Vagina (tissue), 2 donors: ENCODE results near the gene ZSCAN18. TPM values are rescaled to one million over a fixed set of nuclear protein-coding genes. Genes with fewer than 3 reads are reported as not detected.

Experiments
- DNase-seq, 2 donors: peaks; one replicate each; pipeline ENCODE4 v3.0.0-alpha.2; 2017; ENCODE audit errors: extremely low spot score in 2 of 2
- H3K27ac ChIP-seq: fragments of 200-600 bp; sonication (generic); one replicate; pipeline ENCODE4 v1.5.1; 2019
- H3K27me3 ChIP-seq: fragments of 200-600 bp; sonication (generic); one replicate; pipeline ENCODE4 v1.5.1; 2019
- H3K36me3 ChIP-seq, 2 donors: fragments of 200-600 bp; sonication (generic); one replicate each; pipeline ENCODE4 v1.5.1; 2017 to 2019
- H3K4me1 ChIP-seq: fragments of 200-600 bp; sonication (generic); one replicate; pipeline ENCODE4 v1.5.1; 2019
- H3K4me3 ChIP-seq, 2 donors: fragments of 200-600 bp; sonication (generic); 1 replicate in 1 of 2; 2 replicates in 1 of 2; pipeline ENCODE4 v1.5.1; 2016 to 2019
- H3K9me3 ChIP-seq: fragments of 200-600 bp; sonication (generic); one replicate; pipeline ENCODE4 v1.5.1; 2019
- POLR2A ChIP-seq, 2 donors: fragments of 450-650 bp; IDR thresholded peaks; one replicate each; pipeline ENCODE4 v1.6.1; 2017; ENCODE audit warnings: antibody characterized with exemption in 2 of 2, mild to moderate bottlenecking in 2 of 2, moderate library complexity in 2 of 2
- POLR2AphosphoS5 ChIP-seq, 2 donors: sonication (generic); formaldehyde crosslinking; IDR thresholded peaks; one replicate each; pipeline ENCODE4 v1.9.0; 2017; ENCODE audit warnings: antibody characterized with exemption in 2 of 2, mild to moderate bottlenecking in 2 of 2, low read depth in 1 of 2; ENCODE audit not compliant: insufficient read depth in 1 of 2
- intact Hi-C: fragments of 100-400 bp; cut with DNase I; formaldehyde crosslinking; loops from one replicate; pipeline ENCODE4 v1.15.1; 2023
- total RNA-seq: library from RNA; depleted of rRNA; stranded (reverse); fragments of >200 nt; gene quantifications from one replicate; pipeline ENCODE4 v1.2.3, GENCODE V29; 2016
- TF ChIP-seq, protein P1 (sequence below), 3 experiments: fragments of 450-650 bp in 2 of 3; fragments of 200-600 bp in 1 of 3; sonication (generic) in 1 of 3; IDR thresholded peaks; one replicate each; pipeline ENCODE4 v1.5.1; 2017 to 2019; ENCODE audit warnings: antibody characterized with exemption in 3 of 3, mild to moderate bottlenecking in 2 of 3, moderate library complexity in 2 of 3

ZSCAN18 gene
- total RNA-seq, 1 donor from 2014 or later: 61.4 TPM

DNA sequence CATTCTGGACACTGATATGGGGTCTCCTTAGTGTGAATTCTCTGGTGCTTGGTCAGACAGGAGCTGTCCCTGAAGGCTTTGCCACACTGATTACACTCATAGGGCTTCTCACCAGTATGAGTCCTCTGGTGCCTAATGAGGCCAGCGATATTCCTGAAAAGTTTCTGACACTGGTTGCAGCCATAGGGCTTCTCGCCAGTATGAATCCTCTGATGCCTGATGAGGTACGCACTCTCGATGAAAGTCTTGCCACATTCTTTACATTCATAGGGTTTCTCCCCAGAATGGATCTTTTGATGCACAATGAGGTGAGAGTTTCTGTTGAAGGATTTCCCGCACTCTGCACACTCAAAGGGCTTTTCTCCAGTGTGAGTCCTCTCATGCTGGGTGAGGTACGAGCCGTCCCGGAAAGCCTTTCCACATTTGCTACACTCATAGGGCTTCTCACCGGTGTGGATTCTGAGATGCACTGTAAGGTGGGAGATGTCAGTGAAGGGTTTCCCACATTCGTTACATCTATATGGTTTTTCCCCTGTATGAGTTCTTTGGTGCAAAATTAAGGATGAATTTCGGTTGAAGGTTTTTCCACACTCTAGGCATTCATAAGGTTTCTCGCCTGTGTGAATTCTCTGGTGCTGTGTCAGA, 30.1 kb upstream of the ZSCAN18 start:
- peaks cover 5 to 76% of the 10 kb centered on the region in 2 donors for H3K36me3 ChIP-seq
- H3K4me3 ChIP-seq: peak overlapping the region in 1 of 2 donors; percentile 1
- H3K4me1 ChIP-seq: no peaks in the 10 kb centered on the region
- peaks cover 94% of the 10 kb centered on the region for H3K9me3 ChIP-seq
- H3K27me3 ChIP-seq: no peaks in the 10 kb centered on the region
- TF ChIP-seq POLR2A (IDR thresholded peaks at IDR 0.05) (no peak), POLR2AphosphoS5 (IDR thresholded peaks at IDR 0.05; ENCODE audit: insufficient read depth in 1 of 2, low read depth in 1 of 2) (no peak)
- TF ChIP-seq, protein P1, sequence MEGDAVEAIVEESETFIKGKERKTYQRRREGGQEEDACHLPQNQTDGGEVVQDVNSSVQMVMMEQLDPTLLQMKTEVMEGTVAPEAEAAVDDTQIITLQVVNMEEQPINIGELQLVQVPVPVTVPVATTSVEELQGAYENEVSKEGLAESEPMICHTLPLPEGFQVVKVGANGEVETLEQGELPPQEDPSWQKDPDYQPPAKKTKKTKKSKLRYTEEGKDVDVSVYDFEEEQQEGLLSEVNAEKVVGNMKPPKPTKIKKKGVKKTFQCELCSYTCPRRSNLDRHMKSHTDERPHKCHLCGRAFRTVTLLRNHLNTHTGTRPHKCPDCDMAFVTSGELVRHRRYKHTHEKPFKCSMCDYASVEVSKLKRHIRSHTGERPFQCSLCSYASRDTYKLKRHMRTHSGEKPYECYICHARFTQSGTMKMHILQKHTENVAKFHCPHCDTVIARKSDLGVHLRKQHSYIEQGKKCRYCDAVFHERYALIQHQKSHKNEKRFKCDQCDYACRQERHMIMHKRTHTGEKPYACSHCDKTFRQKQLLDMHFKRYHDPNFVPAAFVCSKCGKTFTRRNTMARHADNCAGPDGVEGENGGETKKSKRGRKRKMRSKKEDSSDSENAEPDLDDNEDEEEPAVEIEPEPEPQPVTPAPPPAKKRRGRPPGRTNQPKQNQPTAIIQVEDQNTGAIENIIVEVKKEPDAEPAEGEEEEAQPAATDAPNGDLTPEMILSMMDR (IDR thresholded peaks at IDR 0.05): no peak
- no peak for DNase-seq
- intact Hi-C loops: no loop called here
- H3K27ac ChIP-seq: no peak overlapping the region

DNA sequence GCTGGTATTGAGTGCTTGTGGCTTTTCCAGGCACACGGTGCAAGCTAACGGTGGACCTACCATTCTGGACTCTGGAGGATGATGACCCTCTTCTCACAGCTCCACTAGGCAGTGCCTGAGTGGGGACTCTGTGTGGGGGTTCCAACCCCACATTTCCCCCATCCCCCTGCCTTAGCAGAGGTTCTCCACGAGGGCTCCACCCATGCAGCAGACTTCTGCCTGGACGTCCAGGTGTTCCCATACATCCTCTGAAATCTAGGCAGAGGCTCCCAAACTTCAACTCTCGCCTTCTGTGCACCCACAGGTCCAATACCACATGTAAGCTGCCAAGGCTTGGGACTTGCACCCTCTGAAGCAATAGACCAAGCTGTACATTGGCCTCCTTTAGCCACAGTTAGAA, 25.3 kb upstream of the ZSCAN18 start:
- DNase-seq: no peak
- H3K36me3 ChIP-seq: peaks cover 0 to 28% of the 10 kb centered on the region in 2 donors
- no peak overlapping the region for H3K27ac ChIP-seq
- no peak overlapping the region for H3K4me3 ChIP-seq
- no peaks in the 10 kb centered on the region for H3K27me3 ChIP-seq
- TF ChIP-seq POLR2A (IDR thresholded peaks at IDR 0.05) (no peak), POLR2AphosphoS5 (IDR thresholded peaks at IDR 0.05; ENCODE audit: insufficient read depth in 1 of 2, low read depth in 1 of 2) (no peak)
- TF ChIP-seq, protein P1 (IDR thresholded peaks at IDR 0.05): no peak
- intact Hi-C loops: no loop called here
- H3K4me1 ChIP-seq: no peaks in the 10 kb centered on the region
- H3K9me3 ChIP-seq: peaks cover 82% of the 10 kb centered on the region

DNA sequence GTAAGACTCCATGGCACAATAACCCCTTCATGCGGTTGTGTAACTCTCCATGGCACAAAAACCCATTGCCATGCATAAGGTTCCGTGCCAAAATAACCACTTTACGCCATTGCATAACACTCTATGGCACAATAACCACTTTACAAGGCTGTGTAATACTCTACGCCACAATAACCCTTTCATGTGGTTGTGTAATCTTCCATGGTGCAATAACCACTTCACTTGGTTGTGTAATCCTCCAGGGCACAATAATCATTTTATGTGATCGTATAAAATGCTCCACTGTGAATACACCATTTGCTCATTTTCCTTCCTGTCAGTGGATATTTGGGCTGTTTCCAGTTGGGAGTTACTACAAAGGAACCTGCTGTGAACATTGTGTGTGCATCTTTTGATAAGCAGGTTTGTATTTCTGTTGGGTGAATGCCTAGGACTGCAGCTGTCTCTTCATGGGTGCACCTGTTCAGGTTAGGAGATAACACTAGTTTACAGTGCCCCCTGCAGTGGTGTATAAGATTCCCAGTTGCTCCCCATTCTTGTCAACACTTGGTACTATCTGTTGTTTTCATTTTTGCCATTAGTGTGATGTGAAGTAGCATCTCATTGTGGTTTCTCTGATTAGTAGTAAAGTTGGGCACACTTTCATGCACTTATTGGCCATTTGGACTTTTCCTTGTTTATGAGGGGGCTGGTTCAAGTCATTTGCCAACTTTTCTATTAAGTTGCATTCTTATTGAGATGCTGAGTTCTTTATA, 21.1 kb upstream of the ZSCAN18 start:
- Histone ChIP-seq H3K4me3 (peak overlapping the region in 1 of 2 donors; percentile 7), H3K36me3 (no peaks in the 10 kb centered on the region), H3K27ac (no peak overlapping the region), H3K4me1 (no peaks in the 10 kb centered on the region), H3K9me3 (peaks cover 52% of the 10 kb centered on the region), H3K27me3 (no peaks in the 10 kb centered on the region)
- intact Hi-C loops: no loop called here
- DNase-seq: no peak
- TF ChIP-seq, protein P1 (IDR thresholded peaks at IDR 0.05): no peak

DNA sequence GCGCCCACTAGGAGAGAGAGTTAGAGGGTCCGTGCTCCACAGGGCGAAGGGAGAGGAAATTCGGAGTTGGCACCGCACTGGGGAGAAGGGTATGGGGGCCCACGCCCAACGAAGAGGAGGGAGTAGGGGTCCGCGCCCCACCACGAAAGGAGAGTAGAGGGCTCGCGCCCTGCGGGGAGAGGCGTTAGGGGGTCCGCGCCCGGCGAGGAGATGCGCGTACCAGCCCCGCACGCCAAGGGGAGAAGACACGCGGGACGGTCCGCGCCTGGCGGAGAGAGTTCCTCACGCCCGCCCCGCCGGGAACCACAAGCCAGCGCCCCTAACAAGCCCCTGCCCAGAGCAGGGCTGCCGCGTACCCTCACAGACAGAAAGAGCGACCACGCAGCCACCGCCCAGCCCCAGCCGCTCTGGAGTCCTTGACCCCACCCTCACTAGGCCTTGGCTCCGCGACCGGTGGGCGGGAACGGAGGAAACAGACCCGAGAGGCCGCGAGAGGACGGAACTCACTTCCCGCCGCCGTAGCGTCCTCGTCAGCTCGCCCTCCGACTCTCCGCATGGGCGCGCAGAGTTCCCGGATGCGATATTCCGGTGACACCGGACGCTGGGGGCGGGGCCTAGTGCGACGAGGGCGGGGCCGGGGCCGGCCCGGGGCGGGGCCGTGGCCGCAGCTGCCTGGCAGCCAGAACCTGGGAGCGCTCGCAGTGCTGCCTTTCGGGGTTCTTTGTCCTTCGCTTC, 20.0 kb upstream of the ZSCAN18 start:
- peak overlapping the region in 1 of 2 donors; percentile 7 for H3K4me3 ChIP-seq
- peaks cover 45% of the 10 kb centered on the region for H3K9me3 ChIP-seq
- no peaks in the 10 kb centered on the region for H3K4me1 ChIP-seq
- no peaks in the 10 kb centered on the region for H3K27me3 ChIP-seq
- intact Hi-C loops: no loop called here
- TF ChIP-seq, protein P1 (IDR thresholded peaks at IDR 0.05): no peak
- TF ChIP-seq POLR2AphosphoS5 (IDR thresholded peaks at IDR 0.05; ENCODE audit: insufficient read depth in 1 of 2, low read depth in 1 of 2) (no peak), POLR2A (IDR thresholded peaks at IDR 0.05) (no peak)
- H3K36me3 ChIP-seq: no peaks in the 10 kb centered on the region
- no peak for DNase-seq
- no peak overlapping the region for H3K27ac ChIP-seq

DNA sequence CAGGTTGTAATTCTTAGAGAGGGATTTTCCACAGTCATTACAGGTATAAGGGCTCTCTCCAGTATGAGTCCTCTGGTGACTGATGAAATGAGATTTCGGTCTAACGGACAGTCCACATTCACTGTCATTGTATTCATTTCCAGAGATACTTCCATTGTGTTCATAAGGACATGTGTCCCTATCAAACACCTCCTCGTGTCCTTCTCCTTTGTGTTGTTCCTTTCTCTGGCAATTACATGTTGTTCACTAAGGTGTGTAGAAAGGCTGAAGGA, 10.5 kb upstream of the ZSCAN18 start:
- no peak overlapping the region for H3K4me3 ChIP-seq
- H3K4me1 ChIP-seq: no peaks in the 10 kb centered on the region
- DNase-seq: no peak
- H3K27me3 ChIP-seq: no peaks in the 10 kb centered on the region
- intact Hi-C loops: no loop called here
- no peak overlapping the region for H3K27ac ChIP-seq
- H3K36me3 ChIP-seq: no peaks in the 10 kb centered on the region
- no peak for TF ChIP-seq POLR2AphosphoS5 (IDR thresholded peaks at IDR 0.05; ENCODE audit: insufficient read depth in 1 of 2, low read depth in 1 of 2)
- TF ChIP-seq POLR2A (IDR thresholded peaks at IDR 0.05): no peak
- TF ChIP-seq, protein P1 (IDR thresholded peaks at IDR 0.05): no peak
- peaks cover 56% of the 10 kb centered on the region for H3K9me3 ChIP-seq
